Astrocyte (in vitro differentiated cells and primary cell): ENCODE measurements around the gene ITPR2. TPM values are rescaled to one million over a fixed set of nuclear protein-coding genes. Genes with fewer than 3 reads are reported as not detected.

Experiments used
- DNase-seq: peaks from one replicate; pipeline ENCODE4 v3.0.0-alpha.2; 2010; ENCODE audit warnings: low read depth
- FAIRE-seq: peaks from 2 replicates; lab custom pipeline; 2011; peaks lifted over from hg19 to GRCh38; lab: Jason Lieb, UNC
- H2AFZ ChIP-seq: 2 replicates; pipeline ENCODE4 v1.6.0; 2012; ENCODE audit warnings: low read depth, low read length, inconsistent platforms
- H3K27ac ChIP-seq: 2 replicates; pipeline ENCODE4 v1.5.1; 2011; ENCODE audit warnings: low read depth, low read length, inconsistent platforms
- H3K27me3 ChIP-seq: 2 replicates; pipeline ENCODE4 v1.6.0; 2011; ENCODE audit warnings: low read length, inconsistent platforms; ENCODE audit not compliant: insufficient read depth
- H3K36me3 ChIP-seq: 2 replicates; pipeline ENCODE4 v1.5.1; 2011; ENCODE audit warnings: low read length, inconsistent platforms; ENCODE audit not compliant: insufficient read depth
- H3K4me1 ChIP-seq: 2 replicates; pipeline ENCODE4 v1.5.1; 2011; ENCODE audit warnings: low read length, inconsistent platforms; ENCODE audit not compliant: insufficient read depth
- H3K4me2 ChIP-seq: 2 replicates; pipeline ENCODE4 v1.6.0; 2012; ENCODE audit warnings: low read length, inconsistent platforms
- H3K4me3 ChIP-seq: 2 replicates; pipeline ENCODE4 v1.5.1; 2011; ENCODE audit warnings: low read depth, mild to moderate bottlenecking, low read length, inconsistent platforms; ENCODE audit not compliant: insufficient read depth
- H3K79me2 ChIP-seq: 2 replicates; pipeline ENCODE4 v1.6.0; 2012; ENCODE audit warnings: mild to moderate bottlenecking, low read length, inconsistent platforms; ENCODE audit not compliant: insufficient read depth
- H3K9ac ChIP-seq: 2 replicates; pipeline ENCODE4 v1.6.0; 2012; ENCODE audit warnings: mild to moderate bottlenecking, low read length, inconsistent platforms
- H3K9me3 ChIP-seq: 2 replicates; pipeline ENCODE4 v1.5.1; 2012; ENCODE audit warnings: low read depth, mild to moderate bottlenecking, low read length, inconsistent platforms; ENCODE audit not compliant: insufficient read depth
- H4K20me1 ChIP-seq: 2 replicates; pipeline ENCODE4 v1.6.0; 2012; ENCODE audit warnings: low read length, inconsistent platforms; ENCODE audit not compliant: insufficient read depth
- H3K27ac Mint-ChIP-seq: one replicate; pipeline ENCODE4 v1.8.0; 2021; ENCODE audit warnings: mild to moderate bottlenecking, mixed read lengths; ENCODE audit not compliant: unreplicated experiment
- H3K27me3 Mint-ChIP-seq: one replicate; pipeline ENCODE4 v1.8.0; 2021; ENCODE audit warnings: low read depth, mixed read lengths; ENCODE audit not compliant: unreplicated experiment
- H3K36me3 Mint-ChIP-seq: one replicate; pipeline ENCODE4 v1.8.0; 2021; ENCODE audit warnings: low read depth, mixed read lengths; ENCODE audit not compliant: unreplicated experiment
- H3K4me1 Mint-ChIP-seq: one replicate; pipeline ENCODE4 v1.8.0; 2021; ENCODE audit warnings: low read depth, mixed read lengths; ENCODE audit not compliant: unreplicated experiment
- H3K4me3 Mint-ChIP-seq: one replicate; pipeline ENCODE4 v1.8.0; 2021; ENCODE audit warnings: mild to moderate bottlenecking, moderate library complexity, mixed read lengths; ENCODE audit not compliant: unreplicated experiment
- H3K9me3 Mint-ChIP-seq: one replicate; pipeline ENCODE4 v1.8.0; 2021; ENCODE audit warnings: mild to moderate bottlenecking, mixed read lengths; ENCODE audit not compliant: unreplicated experiment
- CTCF ChIP-seq: IDR thresholded peaks from 2 replicates; pipeline ENCODE4 v1.5.1; 2011; ENCODE audit warnings: low read depth, mild to moderate bottlenecking, inconsistent platforms, low read length, moderate library complexity; ENCODE audit not compliant: insufficient read depth
- EZH2 ChIP-seq: IDR thresholded peaks from 2 replicates; pipeline ENCODE4 v1.6.1; 2012; ENCODE audit warnings: mild to moderate bottlenecking, low read length, inconsistent platforms; ENCODE audit not compliant: insufficient read depth
- total RNA-seq: library from RNA; stranded (reverse); gene quantifications from 2 replicates; pipeline ENCODE4 v1.2.1, GENCODE V29; 2021

ITPR2 gene
- total RNA-seq, 1 donor from 2014 or later, result 24.4 TPM

GRCh38 chr12:26749781-26750180 is 83.2 kb downstream of the ITPR2 start:
- no peak overlapping the region for H3K4me3 Mint-ChIP-seq
- H3K9me3 Mint-ChIP-seq, result peaks cover 14% of the 10 kb centered on the region
- H3K27ac Mint-ChIP-seq, result peak overlapping the region; percentile 18
- Histone ChIP-seq H4K20me1 (no peaks in the 10 kb centered on the region), H3K9me3 (no peaks in the 10 kb centered on the region), H3K9ac (no peak overlapping the region), H3K36me3 (peaks cover 2% of the 10 kb centered on the region), H3K4me2 (no peak overlapping the region), H3K79me2 (no peaks in the 10 kb centered on the region), H3K27me3 (no peaks in the 10 kb centered on the region), H3K4me1 (peaks cover 34% of the 10 kb centered on the region), H3K27ac (no peak overlapping the region), H3K4me3 (no peak overlapping the region), H2AFZ (no peak overlapping the region)
- no peak for FAIRE-seq
- H3K27me3 Mint-ChIP-seq, result no peaks in the 10 kb centered on the region
- no peak for DNase-seq
- peaks cover 5% of the 10 kb centered on the region for H3K36me3 Mint-ChIP-seq
- TF ChIP-seq EZH2, result no peak
- TF ChIP-seq CTCF, result no peak
- H3K4me1 Mint-ChIP-seq, result peaks cover 56% of the 10 kb centered on the region

- FAIRE-seq, result peak; percentile 43
- peaks cover 59% of the 10 kb centered on the region for H3K4me1 Mint-ChIP-seq
- peaks cover 37% of the 10 kb centered on the region for H3K4me1 ChIP-seq
- TF ChIP-seq CTCF (no peak), EZH2 (no peak)
- peaks cover 5% of the 10 kb centered on the region for H3K36me3 Mint-ChIP-seq
- H3K4me3 Mint-ChIP-seq, result peak overlapping the region; percentile 5
- H3K79me2 ChIP-seq, result peaks cover 3% of the 10 kb centered on the region
- H3K9ac ChIP-seq, result peak overlapping the region; percentile 2
- no peaks in the 10 kb centered on the region for H3K27me3 ChIP-seq
- H3K36me3 ChIP-seq, result no peaks in the 10 kb centered on the region
- peaks cover 10% of the 10 kb centered on the region for H3K9me3 Mint-ChIP-seq
- H3K4me2 ChIP-seq, result peak overlapping the region; percentile 73
- no peaks in the 10 kb centered on the region for H3K27me3 Mint-ChIP-seq
- H3K4me3 ChIP-seq, result peak overlapping the region; percentile 19
- H4K20me1 ChIP-seq, result no peaks in the 10 kb centered on the region
- peak; percentile 78 for DNase-seq
- H2AFZ ChIP-seq, result no peak overlapping the region
- H3K27ac Mint-ChIP-seq, result peak overlapping the region; percentile 71
- no peaks in the 10 kb centered on the region for H3K9me3 ChIP-seq
- H3K27ac ChIP-seq, result peak overlapping the region; percentile 39
Observed at GRCh38 chr12:26748741-26749431, 84.1 kb downstream of the ITPR2 start.

GRCh38 chr12:26748412-26748740 is 84.6 kb downstream of the ITPR2 start:
- Histone ChIP-seq H4K20me1 (no peaks in the 10 kb centered on the region), H3K27me3 (no peaks in the 10 kb centered on the region), H3K27ac (no peak overlapping the region), H3K79me2 (peaks cover 3% of the 10 kb centered on the region), H3K9me3 (no peaks in the 10 kb centered on the region), H2AFZ (no peak overlapping the region), H3K4me1 (peaks cover 37% of the 10 kb centered on the region), H3K4me3 (peak overlapping the region; percentile 19), H3K4me2 (peak overlapping the region; percentile 73), H3K36me3 (no peaks in the 10 kb centered on the region), H3K9ac (peak overlapping the region; percentile 2)
- Mint-ChIP-seq H3K36me3 (peaks cover 5% of the 10 kb centered on the region), H3K9me3 (peaks cover 10% of the 10 kb centered on the region), H3K4me3 (peak overlapping the region; percentile 5), H3K27me3 (no peaks in the 10 kb centered on the region), H3K27ac (peak overlapping the region; percentile 64), H3K4me1 (peaks cover 60% of the 10 kb centered on the region)
- FAIRE-seq (peak; percentile 26), DNase-seq (no peak)
- TF ChIP-seq EZH2 (no peak), CTCF (no peak)
